IMR-90 (cell line): Measurements from ENCODE around the gene PLEKHB2.

Experiments
- CEBPB ChIP-seq: IDR thresholded peaks from 2 replicates; pipeline ENCODE4 v1.6.1; 2012; ENCODE audit warnings: low read depth, low read length, improper control_type of control experiment
- CTCF ChIP-seq: conservative IDR thresholded peaks from 2 replicates; pipeline ENCODE4 v1.5.1; 2012; ENCODE audit warnings: mild to moderate bottlenecking, low read depth, low read length, improper control_type of control experiment
- ELK1 ChIP-seq: fragments of 150-350 bp; IDR thresholded peaks from 2 replicates; pipeline ENCODE4 v1.6.1; 2016; ENCODE audit warnings: low read depth, mild to moderate bottlenecking, low read length, moderate library complexity, borderline replicate concordance
- MAFK ChIP-seq: IDR thresholded peaks from 2 replicates; pipeline ENCODE4 v1.6.1; 2012; ENCODE audit warnings: low read depth, low read length, improper control_type of control experiment
- MXI1 ChIP-seq: IDR thresholded peaks from 2 replicates; pipeline ENCODE4 v1.6.1; 2012; ENCODE audit warnings: low read depth, mild to moderate bottlenecking, low read length, moderate library complexity, borderline replicate concordance
- NFE2L2 ChIP-seq: fragments of 150-350 bp; IDR thresholded peaks from 2 replicates; pipeline ENCODE4 v1.6.1; 2016; ENCODE audit warnings: low read depth, mild to moderate bottlenecking, low read length
- POLR2A ChIP-seq: IDR thresholded peaks from 2 replicates; pipeline ENCODE4 v1.6.1; 2012; ENCODE audit warnings: mild to moderate bottlenecking, low read depth, low read length
- RAD21 ChIP-seq: IDR thresholded peaks from 2 replicates; pipeline ENCODE4 v1.6.1; 2012; ENCODE audit warnings: low read length, improper control_type of control experiment
- SMC3 ChIP-seq: fragments of 150-350 bp; IDR thresholded peaks from 2 replicates; pipeline ENCODE4 v1.6.1; 2016; ENCODE audit warnings: low read depth, mild to moderate bottlenecking, antibody characterized with exemption, low read length, moderate library complexity
- USF2 ChIP-seq: fragments of 150-350 bp; IDR thresholded peaks from 2 replicates; pipeline ENCODE4 v1.6.1; 2017; ENCODE audit warnings: mild to moderate bottlenecking, antibody characterized with exemption, low read length, low read depth

- no peak for TF ChIP-seq POLR2A
- TF ChIP-seq CTCF: no peak
- no peak for TF ChIP-seq NFE2L2
- no peak for TF ChIP-seq CEBPB
- no peak for TF ChIP-seq ELK1
- TF ChIP-seq USF2: no peak
- TF ChIP-seq SMC3: no peak
- no peak for TF ChIP-seq MAFK
- no peak for TF ChIP-seq MXI1
- TF ChIP-seq RAD21: no peak
Observed at GRCh38 chr2:131121464-131121863, 16.3 kb downstream of the PLEKHB2 start.
